Transverse colon (tissue), 4 donors: Measurements from ENCODE around the gene P2RX5.

Experiments used
- CTCF ChIP-seq, 5 experiments: fragments of 200-600 bp in 3 of 5; fragments of 450-650 bp in 2 of 5; sonication (generic) in 3 of 5; IDR thresholded peaks; 1 replicate in 2 of 5; 2 replicates in 3 of 5; pipeline ENCODE4 v1.5.1; 2016 to 2017; ENCODE audit warnings: antibody characterized with exemption in 5 of 5, inconsistent platforms in 3 of 5, mild to moderate bottlenecking in 2 of 5, moderate library complexity in 1 of 5
- POLR2A ChIP-seq: fragments of 450-650 bp; IDR thresholded peaks from one replicate; pipeline ENCODE4 v1.6.1; 2016; ENCODE audit warnings: antibody characterized with exemption, mild to moderate bottlenecking, moderate library complexity
- POLR2AphosphoS5 ChIP-seq, 3 donors: sonication (generic); formaldehyde crosslinking; IDR thresholded peaks; one replicate each; pipeline ENCODE4 v1.6.1; 2016; ENCODE audit warnings: antibody characterized with exemption in 3 of 3

DNA sequence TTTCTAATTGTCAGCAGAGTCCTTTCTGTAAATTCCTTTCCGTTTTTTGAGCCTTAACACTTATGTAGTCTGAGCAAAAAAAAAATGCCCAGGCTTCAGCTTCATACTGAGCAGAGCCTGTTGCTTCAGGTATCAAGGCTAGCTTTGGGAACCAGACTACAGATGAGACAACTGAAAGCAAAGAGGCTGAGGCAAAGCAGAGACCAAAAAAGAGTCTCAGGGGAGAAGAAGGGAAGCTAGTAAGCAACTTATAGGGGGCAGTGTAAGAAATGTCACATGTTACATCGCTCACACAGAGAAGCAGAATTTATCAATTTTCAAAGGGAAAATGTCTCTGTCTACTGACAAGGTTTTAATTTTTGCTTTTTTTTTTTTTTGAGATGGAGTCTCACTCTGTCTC lies 31.1 kb upstream of the P2RX5 start:
- TF ChIP-seq CTCF (IDR thresholded peaks at IDR 0.05), result no peak
- no peak for TF ChIP-seq POLR2AphosphoS5 (IDR thresholded peaks at IDR 0.05)
- no peak for TF ChIP-seq POLR2A
